ENCODE data around the gene DNAJA1.
"Not testable (repeated sequence)": the region's sequence is repeated elsewhere in the genome, so short reads cannot be mapped to it uniquely, and the experiment has no call there.

DNAJA1 gene

GRCh38 chr9:33082538-33083326, 57.7 kb downstream of the DNAJA1 start:
- no peak for DNase-seq

GRCh38 chr9:33085672-33086071, 60.6 kb downstream of the DNAJA1 start:
- not testable (repeated sequence) for DNase-seq
